ENCODE results near the gene SLC12A8.
A peak's percentile ranks its signal among the peaks of the same experiment; 100 is the strongest.

The SLC12A8 gene

DNA sequence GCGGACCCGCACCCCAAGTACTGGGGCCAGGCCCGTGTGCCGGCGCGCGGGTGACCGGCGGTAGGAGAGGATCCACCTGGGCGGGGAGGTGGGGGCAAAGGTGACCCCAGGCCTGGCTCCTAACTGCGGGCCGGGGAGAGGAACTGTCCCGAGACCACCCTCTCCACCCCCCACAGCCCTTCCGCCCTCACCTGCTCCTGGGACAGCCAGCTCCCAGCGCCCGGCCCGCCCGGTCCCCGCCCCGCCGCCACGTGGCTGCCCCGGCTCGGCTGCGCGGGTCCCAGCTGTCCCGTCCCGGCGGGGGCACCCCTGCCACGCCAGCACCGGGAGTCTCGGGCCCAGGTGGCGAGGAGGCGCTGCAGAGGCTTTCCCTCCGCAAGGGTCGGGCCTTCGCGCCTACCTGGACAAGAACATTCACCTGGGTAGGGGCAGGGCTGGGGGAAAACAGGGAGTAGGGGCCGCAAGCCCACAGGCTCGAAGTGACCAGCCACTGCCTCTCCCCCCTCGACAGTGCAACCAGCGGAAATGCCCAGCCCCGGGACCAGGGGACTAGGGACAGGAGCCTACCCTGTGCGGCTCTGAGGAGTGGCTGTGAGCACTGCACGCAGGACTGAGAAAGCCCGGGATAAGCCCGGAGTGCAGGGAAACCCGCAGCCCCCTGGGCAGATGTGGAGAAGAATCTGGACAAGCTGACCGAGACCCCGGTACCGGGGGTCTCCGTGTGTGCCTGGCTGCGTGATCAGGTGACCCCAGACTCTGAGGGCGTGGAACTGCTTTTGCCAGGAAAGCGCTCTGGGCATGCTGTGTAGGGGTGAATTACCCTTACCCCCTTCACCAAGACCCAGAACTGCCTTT is at the start of gene SLC12A8:
SLC12A8 (minus strand) TSS at position 240 of the 855 bp plus-strand sequence. CDS start 1,399 bp downstream, outside the sequence.
- DNase-seq, result no peak

- DNase-seq, result no peak
These were observed 49.6 kb upstream of the SLC12A8 start for GRCh38 chr3:125262161-125262560.

- DNase-seq, result no peak
These were observed 48.5 kb upstream of the SLC12A8 start for GRCh38 chr3:125261031-125261430.

GRCh38 chr3:125260158-125260557 is 47.6 kb upstream of the SLC12A8 start:
- no peak for DNase-seq

DNA sequence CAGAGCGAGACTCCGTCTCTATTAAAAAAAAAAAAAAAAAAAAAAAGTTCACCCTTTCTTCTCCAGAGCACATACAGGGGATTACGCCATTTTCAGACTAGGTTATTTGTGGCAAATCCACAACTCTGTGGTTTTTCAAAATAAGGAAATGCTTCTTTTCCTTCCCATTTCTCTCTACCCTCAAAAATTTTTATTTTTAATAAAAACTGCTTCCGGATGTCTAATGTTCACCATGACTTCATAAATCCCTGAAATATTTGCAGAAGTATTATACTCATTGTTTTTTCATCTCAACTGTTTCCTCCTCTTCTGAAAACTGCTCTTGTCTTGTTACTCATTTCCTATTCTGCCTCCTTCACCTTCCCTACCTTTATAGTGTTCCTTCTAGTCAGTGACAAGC is 45.0 kb upstream of the SLC12A8 start:
- no peak for DNase-seq

GRCh38 chr3:125256675-125257074 is 44.1 kb upstream of the SLC12A8 start:
- no peak for DNase-seq

- no peak for DNase-seq
These were observed 38.4 kb upstream of the SLC12A8 start for GRCh38 chr3:125250973-125251372.

GRCh38 chr3:125246237-125246636 is 33.7 kb upstream of the SLC12A8 start:
- no peak for DNase-seq

- DNase-seq, result no peak
These were observed 33.0 kb upstream of the SLC12A8 start for GRCh38 chr3:125245521-125245920.

DNA sequence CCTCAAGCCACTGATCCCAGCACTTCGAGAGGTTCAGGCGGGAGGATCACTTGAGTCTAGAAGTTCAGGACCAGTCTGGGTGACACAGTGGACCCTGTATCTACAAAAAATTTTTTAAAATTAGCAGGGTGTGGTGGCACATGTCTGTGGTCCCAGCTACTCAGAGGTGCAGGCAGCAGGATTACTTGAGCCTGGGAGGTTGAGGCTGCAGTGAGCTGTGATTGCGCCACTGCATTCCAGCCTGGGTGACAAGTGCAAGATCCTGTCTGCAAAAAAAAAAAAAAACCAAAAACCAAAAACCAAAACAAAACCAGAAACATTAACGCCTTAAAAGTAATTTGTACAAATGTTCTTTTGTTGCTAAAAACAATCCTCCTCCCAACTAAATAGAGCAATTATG is 27.9 kb upstream of the SLC12A8 start:
- no peak for DNase-seq

DNA sequence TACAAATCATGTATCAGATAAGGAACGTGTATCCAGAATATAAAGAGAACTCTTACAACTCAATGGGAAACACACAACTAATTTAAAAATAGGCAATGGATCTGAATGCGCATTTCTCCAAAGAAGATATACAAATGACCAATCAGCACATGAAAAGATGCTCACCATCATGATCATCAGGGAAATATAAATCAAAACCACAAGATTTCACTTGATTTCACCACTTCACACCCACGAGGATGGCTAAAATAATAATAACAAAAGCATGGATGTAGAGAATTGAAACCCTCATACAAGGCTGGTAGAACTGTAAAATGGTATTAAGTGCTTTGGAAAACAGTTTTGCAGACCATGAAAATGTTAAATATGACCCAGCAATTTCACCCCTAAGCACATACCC is 26.7 kb upstream of the SLC12A8 start:
- DNase-seq, result no peak

DNA sequence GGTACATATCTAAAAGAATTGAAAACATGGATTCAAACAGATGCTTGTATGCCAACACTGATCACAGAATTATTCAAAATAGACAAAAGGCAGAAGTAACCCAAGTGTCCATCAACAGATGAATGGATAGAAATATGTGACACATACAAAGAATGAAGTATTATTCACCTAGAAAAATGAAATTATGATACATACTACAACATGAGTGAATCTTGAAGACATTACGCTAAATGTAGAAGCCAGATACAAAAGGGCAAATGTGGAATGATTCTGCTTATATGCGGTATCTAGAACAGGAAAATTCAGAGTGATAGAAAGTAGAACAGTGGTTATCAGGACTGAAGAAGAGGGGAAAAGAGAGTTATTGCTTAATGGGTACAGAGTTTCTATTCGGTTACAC is 26.2 kb upstream of the SLC12A8 start:
- no peak for DNase-seq

- DNase-seq, result no peak
These were observed 23.9 kb upstream of the SLC12A8 start for GRCh38 chr3:125236331-125236903.

- no peak for DNase-seq
These were observed 22.3 kb upstream of the SLC12A8 start for GRCh38 chr3:125234831-125235230.

- DNase-seq, result no peak
These were observed 19.9 kb upstream of the SLC12A8 start for GRCh38 chr3:125232401-125232800.

DNA sequence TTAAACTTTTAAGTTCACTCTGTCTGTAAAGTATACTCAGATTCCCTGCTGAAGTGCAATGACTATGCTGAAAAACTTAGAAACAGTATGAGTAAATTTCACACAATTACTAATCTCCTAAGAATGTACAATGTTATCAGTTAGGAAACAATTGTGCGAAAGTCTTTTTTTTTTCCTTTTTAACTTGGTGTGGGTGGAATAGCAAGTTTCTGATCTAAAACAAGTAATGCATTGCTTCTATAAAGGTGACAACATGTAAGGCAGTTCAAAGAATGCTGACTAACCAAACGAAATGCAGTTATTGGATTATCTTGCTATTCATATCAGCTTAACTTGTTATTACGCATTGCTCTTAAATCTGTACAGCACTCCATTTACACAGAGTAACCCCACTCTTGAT is 19.3 kb upstream of the SLC12A8 start:
- DNase-seq, result no peak

DNA sequence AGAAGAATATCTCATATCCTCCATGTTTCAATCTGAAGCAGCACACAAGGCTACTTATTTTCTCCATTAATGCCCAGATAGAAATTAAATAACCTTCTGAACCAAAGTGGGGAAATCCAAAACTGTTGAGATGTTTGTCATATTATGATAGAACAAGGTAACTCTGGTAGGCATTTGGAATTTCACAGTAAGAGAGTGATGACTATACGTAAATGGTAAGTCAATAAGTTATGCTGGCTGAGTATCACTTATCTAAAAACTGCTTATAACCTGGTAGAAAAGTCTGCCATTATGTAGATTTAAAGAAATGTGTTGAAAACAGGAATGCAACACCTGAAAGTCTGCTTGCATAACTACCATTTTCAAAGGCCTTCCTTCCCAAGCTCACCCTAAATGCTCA is 17.2 kb upstream of the SLC12A8 start:
- no peak for DNase-seq

DNA sequence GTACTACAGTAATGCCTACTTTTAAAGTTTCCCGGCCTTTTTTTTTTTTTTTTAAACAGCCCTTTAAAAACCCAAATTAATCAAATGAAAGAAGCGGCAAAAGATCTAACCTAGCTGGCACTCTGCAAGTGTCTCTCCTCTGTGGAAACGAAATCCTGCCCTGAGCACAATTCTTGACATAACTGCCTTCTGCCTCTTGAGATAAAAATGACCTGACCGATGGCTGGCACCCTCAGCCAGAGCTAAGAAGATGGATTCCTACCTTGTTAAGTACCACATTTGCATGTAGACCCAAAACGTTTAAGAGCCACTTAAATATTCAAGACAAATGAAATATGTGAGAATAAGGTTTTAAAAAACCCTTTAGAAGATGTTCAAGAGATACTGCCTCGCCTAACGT is 16.6 kb upstream of the SLC12A8 start:
- no peak for DNase-seq

DNA sequence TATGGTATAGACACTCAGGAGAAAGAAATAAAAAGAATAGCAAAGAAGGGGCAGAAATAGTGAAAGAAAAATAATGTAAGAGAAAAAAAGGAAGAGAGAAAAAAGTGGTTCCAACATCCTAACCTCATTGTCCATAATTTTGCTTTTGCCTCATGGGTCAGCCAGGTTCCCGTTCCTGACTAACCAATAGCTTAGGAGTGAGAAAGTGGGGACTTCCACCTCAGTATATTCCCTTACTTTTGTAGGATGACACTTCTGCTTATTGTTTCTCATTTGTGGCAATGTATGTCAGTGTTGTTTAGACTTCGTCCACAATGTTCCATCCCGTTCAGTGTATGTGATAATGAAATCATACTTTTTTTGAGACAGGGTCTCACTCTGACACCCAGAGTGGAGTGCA is 9.3 kb upstream of the SLC12A8 start:
- DNase-seq, result no peak

DNA sequence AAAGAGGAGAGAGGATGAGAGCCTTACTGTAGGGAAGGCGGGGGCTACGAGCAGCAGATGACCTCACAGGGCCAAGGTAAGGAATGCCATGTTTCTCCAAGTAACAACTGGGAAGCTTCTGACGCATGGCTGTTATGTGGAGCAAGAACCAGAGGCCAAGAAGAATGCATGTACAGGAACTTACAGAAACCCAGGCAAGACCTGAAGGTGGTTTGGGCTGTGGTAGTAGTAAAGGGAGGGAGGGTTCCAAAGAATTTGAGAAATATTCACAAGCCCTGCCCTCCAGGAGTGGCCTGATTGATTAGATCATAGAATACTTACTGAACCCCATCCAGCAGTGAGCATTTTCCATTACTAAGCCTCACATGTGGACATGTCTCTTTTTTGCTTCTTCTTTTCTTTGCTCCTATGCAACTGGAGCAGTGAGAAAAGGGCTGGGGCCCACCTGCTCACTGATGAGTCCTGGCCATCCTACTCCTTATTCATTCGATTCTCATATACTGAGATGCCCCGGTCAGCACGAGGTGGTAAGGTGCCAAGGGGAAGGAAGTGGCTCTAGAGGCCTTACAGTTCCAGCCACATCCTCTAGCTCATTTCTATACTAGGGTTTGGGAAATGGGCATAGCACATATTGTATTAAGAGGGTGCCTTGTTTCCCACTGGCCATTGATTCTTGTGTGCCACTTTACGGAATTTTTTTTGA is 8.3 kb upstream of the SLC12A8 start:
- no peak for DNase-seq

DNA sequence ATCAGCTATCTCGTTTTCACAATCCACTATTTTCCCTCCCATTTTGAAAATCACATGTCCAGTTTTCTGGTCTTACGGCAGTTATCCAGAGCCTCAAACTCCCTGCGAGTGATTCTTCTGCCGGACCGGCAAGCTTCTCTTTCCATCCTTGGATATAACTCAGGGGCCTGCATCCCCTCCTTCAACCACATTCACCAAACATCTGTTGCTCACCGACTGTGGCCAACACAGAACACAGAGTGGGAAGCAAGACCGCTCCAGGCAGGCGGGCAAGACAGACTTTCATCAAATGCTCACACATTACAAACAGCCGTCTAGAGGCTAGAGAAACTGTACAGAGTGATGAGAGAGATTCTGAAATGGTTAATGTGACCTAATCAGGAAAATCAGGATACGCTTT is 7.6 kb upstream of the SLC12A8 start:
- no peak for DNase-seq

- DNase-seq, result no peak
These were observed 6.7 kb upstream of the SLC12A8 start for GRCh38 chr3:125219261-125219701.

DNA sequence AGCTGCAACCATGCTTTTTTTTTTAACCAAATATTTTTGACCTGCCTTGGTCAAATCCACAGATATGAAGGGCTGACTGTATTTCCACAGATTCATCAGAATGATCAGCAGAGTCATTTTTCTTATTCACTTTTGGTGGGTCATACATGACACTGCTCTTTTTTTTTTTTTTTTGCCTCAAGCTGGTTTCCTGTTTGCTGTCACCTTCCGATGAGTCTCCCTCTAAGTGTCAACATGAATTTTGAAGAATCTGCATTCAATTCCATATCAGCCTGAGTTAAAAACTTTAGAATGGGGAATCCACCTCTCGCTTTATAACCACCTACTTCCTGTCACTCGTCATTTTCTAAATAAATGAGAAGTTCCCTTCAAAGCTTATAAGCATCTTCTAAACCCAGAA is 2.2 kb upstream of the SLC12A8 start:
- DNase-seq, result peak in 1 of 2 donors; percentile 15
